NB4 (cell line): Measurements from ENCODE around the gene TMEM156.

Experiments used
- DNase-seq: peaks from one replicate; pipeline ENCODE4 v3.0.0; 2010; ENCODE audit warnings: low read depth
- H3K4me3 ChIP-seq: one replicate; pipeline ENCODE4 v1.5.1; 2011; ENCODE audit warnings: mild to moderate bottlenecking, low read depth, low read length, moderate library complexity
- CTCF ChIP-seq: IDR thresholded peaks from one replicate; pipeline ENCODE4 v1.5.1; 2012; ENCODE audit warnings: low read depth, low read length
- MAX ChIP-seq: IDR thresholded peaks from 2 replicates; pipeline ENCODE4 v1.6.1; 2011; ENCODE audit warnings: low read depth, low read length
- MYC ChIP-seq: IDR thresholded peaks from 2 replicates; pipeline ENCODE4 v1.6.1; 2011; ENCODE audit warnings: low read depth, low read length
- POLR2A ChIP-seq: IDR thresholded peaks from 2 replicates; pipeline ENCODE4 v1.6.1; 2011; ENCODE audit warnings: mild to moderate bottlenecking; ENCODE audit not compliant: insufficient read length; ENCODE audit errors: extremely low read depth

TMEM156 gene

GRCh38 chr4:39066371-39066770, 34.2 kb upstream of the TMEM156 start:
- H3K4me3 ChIP-seq: no peak overlapping the region
- no peak for DNase-seq
- TF ChIP-seq MYC (no peak), MAX (no peak), CTCF (no peak), POLR2A (no peak)

GRCh38 chr4:39063430-39063829, 31.2 kb upstream of the TMEM156 start:
- DNase-seq: no peak
- H3K4me3 ChIP-seq: no peak overlapping the region
- no peak for TF ChIP-seq MYC
- TF ChIP-seq POLR2A: no peak
- no peak for TF ChIP-seq CTCF
- no peak for TF ChIP-seq MAX

GRCh38 chr4:39062770-39063097, 30.5 kb upstream of the TMEM156 start:
- DNase-seq: no peak
- H3K4me3 ChIP-seq: no peak overlapping the region
- TF ChIP-seq MAX (no peak), CTCF (no peak), MYC (no peak), POLR2A (no peak)

GRCh38 chr4:39062094-39062769, 30.0 kb upstream of the TMEM156 start, which contains the start of gene KLHL5:
Gene KLHL5, plus strand, starts transcription at chr4:39062232. Its CDS starts 421 bp downstream, at chr4:39062653.
- no peak for DNase-seq
- no peak within 1 kb of the TSS for H3K4me3 ChIP-seq
- TF ChIP-seq CTCF (no peak), POLR2A (no peak), MAX (no peak), MYC (no peak)

- DNase-seq: no peak
- TF ChIP-seq MAX (no peak), MYC (no peak), CTCF (no peak), POLR2A (no peak)
- H3K4me3 ChIP-seq: no peak overlapping the region
Observed at GRCh38 chr4:39061457-39061856, 29.2 kb upstream of the TMEM156 start.

- no peak for DNase-seq
- H3K4me3 ChIP-seq: no peak overlapping the region
- TF ChIP-seq MAX (no peak), MYC (no peak), POLR2A (no peak)
Observed at GRCh38 chr4:39056023-39056422, 23.8 kb upstream of the TMEM156 start.
